NCI-H2029 treated with DMSO at 0.1 percent for 48 hours (cell line): Measurements from ENCODE around the gene LRRC38.
"Not testable (repeated sequence)": the region's sequence is repeated elsewhere in the genome, so short reads cannot be mapped to it uniquely, and the experiment has no call there.

Experiments
- DNase-seq: peaks from one replicate; lab custom pipeline; 2025; lab: John Stamatoyannopoulos, UW

Gene LRRC38

DNA sequence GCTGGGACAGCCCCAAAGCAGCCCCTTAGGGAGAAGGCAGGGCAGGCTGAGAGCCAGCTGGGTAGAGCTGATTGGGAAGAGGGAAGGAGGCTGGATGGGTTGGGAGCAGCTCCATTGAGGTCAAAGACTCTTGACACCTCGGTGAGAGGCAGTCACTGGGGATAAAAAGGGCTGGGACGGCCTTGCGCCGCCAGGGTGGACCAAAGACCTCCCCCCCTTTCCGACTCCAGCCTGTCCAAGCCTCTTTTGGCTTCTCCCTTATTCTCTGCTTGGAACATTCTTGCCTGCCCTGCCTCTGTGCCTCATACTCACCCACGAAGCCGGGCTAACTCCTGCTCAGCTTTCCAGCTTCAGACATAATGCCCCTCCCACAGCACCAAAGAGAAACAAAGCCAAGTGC lies 51.1 kb downstream of the LRRC38 start:
- no peak for DNase-seq

GRCh38 chr1:13461977-13462376 lies 51.8 kb downstream of the LRRC38 start:
- no peak for DNase-seq

DNA sequence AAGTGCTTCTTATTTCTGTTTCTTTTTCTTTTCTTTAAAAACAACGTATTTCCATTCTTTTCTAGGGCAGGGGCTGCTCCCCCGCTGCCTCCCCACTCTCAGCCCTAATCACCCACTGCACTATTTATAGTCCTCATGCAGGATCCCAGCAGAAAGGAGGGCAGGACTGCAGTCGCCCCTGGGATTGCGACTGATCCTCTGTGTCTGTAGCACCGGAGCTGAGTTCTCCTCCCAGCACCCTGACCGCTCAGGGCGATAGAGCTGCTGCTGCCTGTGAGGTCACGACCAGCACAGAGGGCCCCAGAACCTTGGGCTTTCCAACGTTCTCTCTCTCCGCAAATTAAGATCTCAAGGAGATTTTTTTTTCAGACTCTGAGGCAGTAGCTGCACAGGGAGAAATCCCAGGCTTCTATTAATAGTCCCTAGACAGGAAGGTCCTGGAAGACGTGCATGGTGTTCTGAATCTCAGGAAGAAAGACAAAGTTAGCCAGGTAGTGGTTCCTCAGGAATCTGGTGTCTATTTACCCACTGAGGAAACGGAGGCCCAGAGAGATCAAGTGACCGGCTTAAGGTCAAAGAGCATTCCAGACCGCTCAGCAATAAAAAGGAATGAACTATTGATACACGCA lies 56.8 kb downstream of the LRRC38 start:
- DNase-seq: no peak

GRCh38 chr1:13451399-13451965 lies 62.3 kb downstream of the LRRC38 start:
- no peak for DNase-seq

GRCh38 chr1:13450204-13450603 lies 63.6 kb downstream of the LRRC38 start:
- no peak for DNase-seq

DNA sequence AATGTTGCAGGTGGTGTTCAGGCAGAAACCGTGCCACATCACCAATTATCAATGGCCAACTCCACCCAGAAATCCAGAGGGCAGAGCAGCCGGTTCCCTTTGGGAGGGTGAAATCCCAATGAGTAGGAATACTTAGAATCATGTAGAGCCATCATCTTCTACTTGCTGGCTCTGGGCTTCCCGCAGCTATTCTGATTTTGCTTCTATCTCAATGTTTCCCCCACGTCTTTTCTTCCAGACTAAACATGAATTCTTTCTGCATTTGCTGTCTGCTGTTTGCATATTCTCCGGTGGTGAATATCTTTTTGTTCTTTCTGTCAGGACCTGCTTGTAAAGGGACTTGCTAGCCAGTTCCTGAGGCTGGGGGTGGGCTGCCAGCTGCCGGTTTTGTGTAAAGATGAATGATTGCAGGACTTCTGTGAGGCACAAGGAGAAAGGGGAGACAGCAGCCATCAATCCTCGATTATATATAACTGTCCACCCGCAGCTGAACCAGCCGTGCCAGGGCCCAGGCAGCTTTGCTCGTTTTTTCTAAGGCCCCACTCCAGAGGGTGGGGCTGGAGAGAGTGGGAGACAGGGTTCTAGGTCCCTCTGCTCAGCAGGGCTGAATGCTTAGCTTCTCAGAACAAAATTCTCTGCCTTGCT lies 70.3 kb downstream of the LRRC38 start:
- DNase-seq: no peak

- DNase-seq: not testable (repeated sequence)
These were observed 74.6 kb downstream of the LRRC38 start for GRCh38 chr1:13439104-13439783.

DNA sequence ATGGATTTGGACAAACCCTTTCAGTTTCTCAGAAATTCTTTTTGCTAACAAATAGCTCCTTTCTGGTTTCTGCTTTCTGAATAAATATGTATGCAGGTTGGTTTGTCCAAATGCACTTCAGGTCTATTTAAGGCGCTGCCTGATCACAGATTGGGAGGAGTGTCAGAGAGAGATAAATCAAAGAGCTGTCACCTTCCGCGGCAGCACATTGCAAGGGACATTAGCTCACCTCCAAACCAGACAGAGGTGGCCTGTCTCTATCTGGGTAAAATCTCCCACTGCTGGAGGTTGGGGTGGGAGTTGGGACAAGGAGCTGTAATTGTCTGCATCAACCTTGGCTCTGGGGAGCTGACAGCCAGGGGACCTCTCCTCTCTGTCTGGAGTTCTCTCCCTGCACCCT lies 78.3 kb downstream of the LRRC38 start:
- DNase-seq: no peak

GRCh38 chr1:13433694-13434358 lies 80.0 kb downstream of the LRRC38 start:
- DNase-seq: not testable (repeated sequence)

DNA sequence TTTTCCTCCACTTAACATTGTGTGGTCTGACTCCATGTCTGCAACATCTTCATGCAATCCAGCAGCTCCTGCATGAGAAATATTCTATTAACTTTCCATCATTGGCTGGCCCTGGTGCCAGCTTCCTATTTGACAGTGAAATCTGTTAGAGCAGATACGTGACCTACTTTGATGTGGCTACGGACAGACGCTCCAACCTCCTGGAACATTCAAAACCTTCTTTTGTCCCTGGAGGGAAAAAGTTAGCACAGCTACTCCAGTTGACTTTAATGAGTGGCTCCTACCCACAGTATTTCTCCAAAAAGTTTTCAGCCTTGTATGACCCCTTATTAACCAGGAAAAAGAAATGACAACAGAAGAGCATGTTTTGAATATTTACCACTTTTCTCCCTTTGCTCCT lies 81.6 kb downstream of the LRRC38 start:
- DNase-seq: no peak

- no peak for DNase-seq
These were observed 83.3 kb downstream of the LRRC38 start for GRCh38 chr1:13430495-13430894.
